Fibroblast of upper back skin (primary cell): ENCODE results near the gene BET1.
"Not testable (repeated sequence)": the region's sequence is repeated elsewhere in the genome, so short reads cannot be mapped to it uniquely, and the experiment has no call there.

ENCODE experiments used
- DNase-seq: peaks from one replicate; pipeline ENCODE4 v3.0.0-alpha.2; 2013

The BET1 gene, protein sequence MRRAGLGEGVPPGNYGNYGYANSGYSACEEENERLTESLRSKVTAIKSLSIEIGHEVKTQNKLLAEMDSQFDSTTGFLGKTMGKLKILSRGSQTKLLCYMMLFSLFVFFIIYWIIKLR

DNA sequence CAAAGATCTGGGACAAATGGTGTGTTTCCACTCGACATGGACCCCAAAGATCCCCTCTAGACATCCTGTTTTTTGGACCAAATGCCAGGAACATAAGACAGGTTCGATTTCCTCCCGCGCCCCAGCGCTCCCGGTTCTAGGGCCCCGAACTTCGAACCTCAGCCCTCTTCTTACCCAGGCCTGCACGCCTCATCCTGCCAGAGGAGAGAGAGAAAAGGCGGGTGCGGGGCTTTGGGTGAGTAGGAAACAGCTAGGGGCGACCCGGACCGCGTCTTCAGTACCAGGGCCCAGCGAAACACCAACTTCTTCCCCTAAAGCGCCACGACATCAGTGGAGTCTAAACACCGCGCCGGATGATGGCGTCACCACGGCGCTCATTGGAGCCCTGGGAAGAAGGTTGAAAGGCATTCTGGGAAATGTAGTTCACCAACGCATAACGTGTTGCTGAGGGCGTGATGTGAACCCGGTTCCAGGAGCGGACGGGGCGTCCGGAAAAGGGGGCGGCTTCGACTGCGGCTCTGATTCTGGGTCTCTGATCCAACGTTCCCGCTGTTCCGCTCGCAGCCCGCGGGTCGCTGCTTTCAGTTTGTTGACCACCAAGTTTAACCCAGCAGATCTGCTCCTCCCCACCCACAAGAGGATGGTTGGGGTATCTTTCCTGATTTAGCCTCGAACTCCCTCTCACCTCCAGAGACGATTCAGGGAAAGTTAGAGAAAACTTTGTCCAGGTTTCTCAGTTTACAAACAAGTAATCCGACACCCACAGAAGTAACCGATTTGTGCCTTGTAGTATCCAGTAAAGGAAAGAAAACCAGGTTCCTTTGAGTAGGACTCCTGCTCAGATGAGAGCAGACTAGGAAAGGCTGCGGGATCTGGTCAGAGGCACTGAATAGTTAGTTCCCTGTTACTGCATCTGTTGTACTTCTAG is at the start of gene BET1:
TSS of gene BET1 (minus strand) at position 332 of the 928 bp plus-strand sequence. CDS start at position 193, 139 bp downstream.
- DNase-seq: peak; percentile 97

DNA sequence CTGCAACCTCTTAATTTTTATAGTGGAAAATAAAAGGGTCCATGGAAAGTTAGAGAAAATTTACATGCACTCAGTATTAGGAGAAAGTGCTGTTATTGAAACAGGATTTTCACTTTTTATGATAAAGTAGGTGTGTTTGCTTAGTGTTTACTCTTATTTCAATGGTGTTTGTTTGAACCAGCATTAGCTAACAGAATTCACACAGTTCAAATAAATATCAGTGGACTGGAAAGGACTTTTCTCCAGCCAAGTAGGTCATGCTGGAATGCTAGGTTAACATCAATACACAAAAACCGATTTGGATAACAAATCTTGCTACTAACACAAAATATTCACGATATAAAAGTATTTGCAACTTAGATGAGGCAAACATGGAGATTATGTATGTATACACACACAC is 49.4 kb upstream of the BET1 start:
- DNase-seq: no peak

DNA sequence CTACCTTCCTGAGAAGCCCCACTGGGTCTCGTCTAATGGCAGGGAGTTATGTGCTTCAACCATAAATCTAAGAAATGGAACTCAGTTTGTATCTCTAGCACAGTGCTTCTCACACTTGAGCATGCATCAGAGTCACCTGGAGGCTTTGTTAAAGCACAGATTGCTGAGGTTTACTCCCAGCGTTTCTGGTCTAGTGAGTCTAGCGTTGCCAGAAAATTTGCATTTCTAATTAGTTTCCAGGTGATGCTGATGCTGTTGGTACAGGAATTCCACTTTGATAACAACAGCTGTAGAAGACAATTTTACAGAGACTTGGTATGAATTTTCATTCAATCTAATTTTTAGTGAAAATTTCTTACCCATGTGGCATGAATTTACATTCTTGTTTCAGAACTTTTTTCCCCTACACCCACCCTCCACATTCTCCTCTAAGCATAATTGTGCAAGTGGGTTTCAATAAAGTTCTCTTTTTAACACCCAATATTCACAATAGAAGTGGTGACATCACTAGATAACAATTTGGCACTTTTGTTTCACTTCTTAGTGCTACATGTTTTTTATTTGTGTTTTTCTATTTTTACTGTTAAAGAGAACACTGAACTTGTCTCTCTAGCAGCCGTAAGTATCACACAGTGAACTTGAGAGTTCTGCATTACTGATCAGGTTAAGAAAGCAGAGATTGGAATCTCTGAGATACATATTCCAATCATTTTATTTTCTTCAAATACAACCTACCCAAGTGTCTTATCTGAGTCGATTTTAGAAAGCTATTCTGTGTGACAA is 48.4 kb upstream of the BET1 start:
- DNase-seq: no peak

DNA sequence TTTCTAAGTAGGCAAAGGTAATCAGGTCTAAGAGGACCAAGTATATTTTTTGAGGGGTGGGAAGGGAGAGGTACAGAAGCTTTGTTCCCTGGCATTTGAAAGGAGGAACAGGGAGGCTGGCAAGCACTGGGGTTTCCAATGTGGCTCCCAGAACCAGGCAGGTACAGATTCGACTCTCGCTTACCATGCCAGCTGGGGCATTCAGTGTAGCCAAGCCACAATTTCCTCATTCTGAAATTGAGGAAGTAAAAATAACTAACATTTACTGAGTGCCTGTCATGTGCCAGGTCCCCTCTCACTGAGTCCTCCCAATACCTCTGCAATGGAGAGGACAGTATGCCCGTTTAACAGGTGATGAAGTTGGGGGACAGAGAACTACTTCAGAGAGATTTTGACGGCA is 45.9 kb upstream of the BET1 start:
- DNase-seq: no peak

DNA sequence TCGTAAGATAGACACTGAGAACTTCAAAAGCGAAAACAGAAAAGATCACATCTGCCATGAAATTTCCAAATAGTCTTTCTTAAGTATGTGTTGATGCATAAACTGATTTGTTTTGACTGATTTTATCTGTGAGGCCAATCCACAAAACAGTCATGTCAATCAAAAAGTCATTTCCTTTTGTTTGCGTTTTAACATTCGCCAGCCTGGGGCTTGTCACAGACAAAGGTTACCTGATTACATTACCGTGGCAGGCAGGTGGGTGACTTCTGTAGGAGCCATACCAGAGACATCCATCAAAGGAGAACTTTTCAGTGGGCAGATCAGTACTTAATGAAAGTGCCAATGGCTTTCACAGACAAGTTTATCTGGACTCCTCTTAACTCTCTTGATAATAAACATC is 45.5 kb upstream of the BET1 start:
- DNase-seq: no peak

DNA sequence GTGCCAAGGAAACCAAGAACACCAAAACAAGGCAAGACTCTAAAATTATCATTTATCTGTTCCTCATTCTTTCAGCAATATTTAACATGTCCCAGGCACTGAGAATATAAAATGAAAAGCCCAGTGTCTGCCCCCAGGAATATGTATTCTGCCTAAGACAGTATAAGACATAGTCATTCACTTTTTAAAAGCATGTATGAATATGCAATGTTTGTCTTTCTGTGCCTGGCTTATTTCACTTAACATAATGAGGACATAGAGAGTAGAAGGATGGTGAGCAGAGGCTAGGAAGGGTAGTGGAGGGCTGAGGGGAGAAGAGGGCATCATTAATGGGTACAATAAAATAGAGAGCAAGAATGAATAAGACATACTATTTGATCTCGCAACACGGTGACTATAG is 44.6 kb upstream of the BET1 start:
- no peak for DNase-seq

DNA sequence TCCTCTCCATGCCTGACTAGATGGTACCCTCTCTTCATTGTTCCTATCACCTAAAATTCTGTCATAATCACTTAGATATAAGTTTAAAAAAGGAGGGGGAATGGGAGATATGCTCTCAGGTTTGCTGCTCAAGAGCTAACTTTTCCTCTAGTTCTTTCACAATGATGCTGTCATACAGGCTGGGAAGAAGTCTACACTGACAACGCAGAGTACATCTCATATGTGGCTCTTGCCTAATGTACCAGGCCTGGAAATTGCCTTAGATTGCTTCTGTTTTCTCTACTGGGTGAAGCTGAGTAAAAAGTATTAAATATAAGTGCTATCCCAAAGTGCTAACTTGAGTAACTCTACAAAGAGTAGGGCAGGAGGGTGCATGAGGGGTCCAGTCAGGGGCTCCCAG is 43.8 kb upstream of the BET1 start:
- no peak for DNase-seq

DNA sequence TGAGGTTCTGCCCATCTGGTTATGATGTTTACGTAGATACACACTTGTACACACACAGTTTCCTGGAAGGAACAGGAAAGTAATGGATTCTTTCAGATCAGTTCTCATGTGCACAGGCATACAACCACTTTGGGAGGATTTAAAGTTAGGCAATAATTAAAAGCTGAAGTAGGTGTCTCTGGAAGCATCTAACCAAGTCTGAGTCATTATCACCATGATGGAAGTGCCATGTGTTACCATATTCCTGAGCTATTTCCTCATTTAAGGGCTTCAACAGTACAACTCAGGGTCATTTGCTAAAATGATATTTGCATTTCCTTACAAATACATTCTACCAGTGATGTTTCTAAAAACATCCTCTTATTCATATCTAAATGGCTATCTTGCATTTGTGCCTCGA is 41.4 kb upstream of the BET1 start:
- no peak for DNase-seq

DNA sequence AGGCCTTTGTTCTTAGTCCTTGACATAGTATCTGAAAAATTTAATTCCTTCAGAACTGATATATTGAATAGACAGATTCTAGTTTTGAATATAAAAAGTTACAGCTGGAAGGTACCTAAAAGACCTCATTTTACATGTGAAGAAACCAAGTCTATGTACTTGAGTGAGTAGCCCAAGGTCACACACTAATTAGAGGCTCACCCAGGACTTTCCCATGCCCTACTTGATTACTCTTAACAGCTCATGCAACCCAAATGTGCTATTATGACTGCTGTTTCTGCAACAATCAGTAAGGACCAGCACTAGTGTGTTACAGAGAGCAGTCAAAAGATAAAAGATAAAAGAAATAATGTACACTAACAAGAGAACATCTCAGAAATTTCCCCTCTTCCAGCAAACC is 40.7 kb upstream of the BET1 start:
- DNase-seq: no peak

DNA sequence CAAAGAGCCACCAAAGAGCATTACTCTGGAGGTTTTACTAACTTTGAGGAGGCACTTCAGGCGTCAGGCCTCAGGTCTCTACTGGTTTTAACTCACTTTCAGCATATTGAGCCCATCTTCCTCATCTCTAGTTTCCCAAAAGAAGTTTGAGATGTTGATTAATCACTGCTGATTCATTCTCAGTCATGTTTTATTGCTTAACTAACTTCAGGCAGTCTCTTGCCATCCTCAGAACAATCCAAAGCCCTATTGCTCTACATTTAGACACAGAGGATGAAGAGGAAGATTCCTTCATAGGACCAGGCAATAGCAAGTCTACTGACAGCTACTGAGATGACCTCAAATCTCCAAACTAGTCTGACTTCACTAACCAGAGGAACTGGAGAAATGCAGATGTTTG is 39.1 kb upstream of the BET1 start:
- DNase-seq: peak; percentile 65

DNA sequence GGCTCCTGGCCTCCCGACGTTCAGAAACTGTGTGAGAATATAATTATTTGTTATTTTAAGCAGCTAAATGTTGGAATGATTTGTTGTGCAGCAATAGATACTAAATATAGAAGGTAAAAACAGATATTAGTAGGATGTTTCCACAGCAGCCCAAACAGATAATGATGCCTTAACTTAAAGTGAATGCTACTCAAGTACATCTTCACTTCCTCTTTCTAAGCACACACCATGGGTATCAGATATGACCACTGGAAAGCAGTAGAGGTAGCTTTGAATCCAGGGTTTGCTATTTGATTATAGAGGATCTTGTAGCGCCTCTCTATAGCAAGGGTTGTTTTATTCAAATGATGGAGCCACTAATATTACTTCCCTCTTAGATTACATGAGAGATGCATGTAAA is 38.2 kb upstream of the BET1 start:
- DNase-seq: no peak

DNA sequence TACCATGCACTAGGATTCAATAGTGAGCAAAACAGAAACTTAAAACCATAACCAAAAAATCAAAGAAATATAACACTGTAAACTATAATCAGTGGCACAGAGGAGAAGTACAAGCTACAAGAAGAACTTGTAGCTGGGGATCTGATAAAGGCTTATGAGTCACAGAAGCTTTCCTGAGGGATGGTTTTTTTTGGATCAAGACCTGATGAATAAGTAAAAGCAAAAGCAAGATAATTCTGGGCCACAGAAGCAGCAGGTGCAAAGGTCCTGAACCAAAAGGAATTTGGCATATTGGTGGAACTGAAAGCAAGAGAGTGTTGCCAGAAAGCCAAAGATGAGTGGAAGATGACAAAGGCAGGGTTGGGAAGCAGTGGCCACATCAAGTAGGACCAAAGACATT is 37.4 kb upstream of the BET1 start:
- DNase-seq: peak; percentile 52

DNA sequence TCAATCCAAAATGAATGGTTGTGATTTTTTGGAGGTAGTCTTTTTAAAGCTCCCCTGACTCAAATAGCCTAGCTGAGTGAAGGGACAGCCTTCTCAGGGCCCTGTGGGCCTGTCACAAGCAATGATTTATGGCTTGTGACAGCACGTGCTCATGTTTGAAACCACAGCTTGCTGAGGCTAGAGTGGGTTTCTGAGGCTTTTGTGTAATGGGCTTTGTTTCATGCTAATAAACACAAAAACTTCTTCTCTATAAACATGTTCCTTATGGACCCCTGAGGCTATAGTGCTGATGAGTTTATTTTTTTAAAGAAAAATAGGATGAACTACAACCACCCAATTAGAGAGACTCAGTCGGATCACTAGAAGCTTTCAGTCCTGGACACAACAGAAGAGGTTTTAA is 36.1 kb upstream of the BET1 start:
- no peak for DNase-seq

DNA sequence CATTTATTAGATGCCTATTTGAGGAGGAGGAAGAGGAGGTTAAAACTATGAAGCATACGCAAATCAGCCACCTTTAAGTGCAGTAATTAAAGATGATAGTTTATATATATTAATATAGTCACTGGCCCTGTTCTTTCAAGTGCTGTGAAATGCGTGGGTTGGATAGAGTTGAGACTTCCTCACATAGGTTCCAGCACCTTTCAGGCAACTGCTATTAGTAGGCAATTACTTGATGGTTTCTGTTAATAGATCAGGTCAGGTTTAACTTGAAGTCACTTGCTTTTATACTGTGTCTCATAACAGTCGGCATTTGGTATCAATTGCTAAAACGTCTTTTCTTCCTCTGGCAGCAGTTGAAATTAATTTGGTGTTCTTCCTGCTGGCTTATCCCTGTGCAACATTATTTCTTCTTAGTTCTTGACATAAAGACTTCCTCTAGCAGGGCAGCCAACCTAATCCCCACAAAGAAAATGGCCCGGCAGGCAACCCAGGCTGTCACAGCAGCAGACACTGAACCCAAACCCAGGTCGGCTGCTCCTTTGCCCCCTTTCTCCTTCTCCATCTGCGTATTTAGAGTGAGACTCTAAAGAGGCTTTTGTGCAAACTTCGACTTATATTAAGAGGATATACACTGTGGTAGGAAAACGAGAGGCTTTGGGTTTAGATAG is 35.3 kb upstream of the BET1 start:
- DNase-seq: no peak

DNA sequence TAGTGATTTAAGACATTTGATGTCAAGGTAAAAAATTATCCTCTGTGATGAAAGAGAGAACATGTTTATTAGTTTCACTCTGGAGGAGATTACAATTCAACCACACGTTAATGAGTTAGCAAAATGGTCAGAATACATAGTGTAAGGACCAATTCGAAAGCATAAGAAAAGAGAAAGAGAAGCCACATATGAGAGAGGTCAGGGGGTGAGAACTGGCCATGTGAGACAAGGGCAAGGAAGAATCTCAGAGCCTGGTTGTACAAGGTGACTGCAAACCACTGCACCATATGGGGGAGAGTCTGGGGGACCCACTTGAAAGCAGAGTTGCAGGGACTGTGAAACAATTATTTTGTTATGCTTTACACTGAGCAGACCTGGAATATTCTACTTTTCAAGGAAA is 27.7 kb upstream of the BET1 start:
- DNase-seq: no peak

DNA sequence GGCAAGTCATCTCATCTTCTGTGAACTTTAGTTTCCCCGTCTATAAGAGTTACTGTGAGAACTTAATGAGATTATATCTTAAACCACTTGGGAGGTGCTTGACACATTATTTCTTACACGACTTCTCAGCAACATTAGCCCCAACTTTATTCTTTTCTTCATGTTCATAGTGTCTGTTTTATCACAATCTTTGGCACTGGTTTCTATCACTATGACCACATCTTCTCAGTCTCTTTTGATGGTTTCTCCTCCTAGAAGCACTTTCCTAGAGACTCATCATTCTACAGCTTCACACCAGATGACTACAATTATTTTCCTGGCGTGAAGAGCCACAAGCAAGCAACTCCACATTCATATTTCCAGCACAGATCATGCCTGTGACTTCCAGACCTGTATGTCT is 26.5 kb upstream of the BET1 start:
- DNase-seq: no peak

DNA sequence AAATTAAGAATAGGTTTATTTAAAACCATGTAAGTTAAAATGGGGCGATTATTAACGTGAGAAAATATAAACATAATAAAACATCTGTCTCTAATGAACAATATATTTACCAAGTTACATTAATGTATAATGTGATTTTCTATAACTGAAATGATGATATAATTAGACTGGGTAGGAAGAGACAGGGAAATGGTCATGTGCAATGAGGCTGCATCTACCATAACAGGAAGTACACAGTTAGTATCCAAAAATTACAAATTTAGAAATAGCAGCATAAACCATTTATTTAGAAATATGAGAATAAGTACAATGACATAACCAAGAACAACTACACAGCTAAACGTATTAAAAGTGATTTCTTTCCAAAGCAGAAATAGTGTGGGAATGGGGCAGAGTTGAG is 25.8 kb upstream of the BET1 start:
- no peak for DNase-seq

DNA sequence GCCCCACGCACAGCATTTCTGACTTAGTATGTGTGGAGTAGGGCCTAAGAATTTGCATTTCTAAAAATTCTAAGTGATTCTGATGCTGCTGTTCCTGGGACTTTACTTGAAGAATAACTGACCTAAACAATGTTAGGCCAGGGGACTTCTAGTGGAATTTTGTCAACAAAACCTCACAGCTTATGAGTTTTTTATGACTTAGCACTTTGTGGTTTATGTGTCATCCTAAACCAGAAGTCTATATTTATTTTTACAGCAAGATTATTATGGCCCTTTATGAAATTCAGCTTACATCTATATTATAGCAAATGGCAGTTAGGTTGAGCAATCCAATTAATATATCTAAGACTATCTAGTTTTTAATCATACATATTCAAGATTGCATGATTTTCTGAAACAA is 24.6 kb upstream of the BET1 start:
- DNase-seq: peak; percentile 51

DNA sequence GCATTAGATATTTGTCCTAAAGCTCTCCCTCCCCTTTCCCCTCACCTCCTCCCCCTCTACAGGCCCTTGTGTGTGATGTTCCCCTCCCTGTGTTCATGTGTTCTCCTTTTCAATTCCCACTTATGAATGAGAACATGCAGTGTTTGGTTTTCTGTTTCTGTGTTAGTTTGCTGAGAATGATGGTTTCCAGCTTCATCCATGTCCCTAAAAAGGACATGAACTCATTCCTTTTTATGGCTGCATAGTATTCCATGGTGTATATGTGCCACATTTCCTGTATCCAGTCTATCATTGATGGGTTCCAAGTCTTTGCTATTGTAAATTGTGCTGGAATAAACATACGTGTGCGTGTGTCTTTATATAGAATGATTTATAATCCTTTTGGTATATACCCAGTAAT is 22.5 kb upstream of the BET1 start:
- DNase-seq: not testable (repeated sequence)

DNA sequence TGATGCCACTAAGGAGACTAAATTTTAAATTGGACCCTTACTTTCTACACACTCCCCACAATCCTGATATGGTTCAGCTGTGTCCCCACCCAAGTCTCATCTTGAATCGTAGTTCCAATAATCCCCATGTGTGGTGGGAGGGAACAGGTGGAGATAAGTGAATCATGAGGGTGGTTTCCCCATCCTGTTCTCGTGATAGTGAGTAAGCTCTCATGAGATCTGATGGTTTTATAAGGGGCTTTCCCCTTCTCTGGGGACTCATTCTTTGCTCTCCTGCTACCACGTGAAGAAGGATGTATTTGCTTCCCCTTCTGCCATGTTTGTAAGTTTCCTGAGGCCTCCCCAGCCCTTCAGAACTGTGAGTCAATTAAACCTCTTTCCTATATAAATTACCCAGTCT is 18.4 kb upstream of the BET1 start:
- no peak for DNase-seq

DNA sequence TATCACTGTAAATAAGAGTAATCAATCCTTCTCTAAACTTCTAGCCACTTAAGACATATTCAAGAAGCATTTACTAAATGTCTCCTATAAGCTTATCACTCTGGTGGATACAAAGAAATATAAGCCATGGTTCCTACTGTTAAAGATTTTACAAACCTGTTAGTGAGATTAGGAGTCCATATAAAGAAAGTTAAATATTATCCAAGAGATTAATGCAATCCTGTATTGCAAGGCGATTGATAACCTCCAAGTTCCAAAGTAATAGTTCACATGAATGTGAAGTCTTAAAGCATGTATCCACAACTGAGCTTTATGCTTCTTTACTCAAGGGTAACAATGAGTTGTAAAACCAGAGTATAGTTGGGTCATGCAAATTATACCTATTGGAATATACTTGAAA is 12.6 kb upstream of the BET1 start:
- DNase-seq: no peak

DNA sequence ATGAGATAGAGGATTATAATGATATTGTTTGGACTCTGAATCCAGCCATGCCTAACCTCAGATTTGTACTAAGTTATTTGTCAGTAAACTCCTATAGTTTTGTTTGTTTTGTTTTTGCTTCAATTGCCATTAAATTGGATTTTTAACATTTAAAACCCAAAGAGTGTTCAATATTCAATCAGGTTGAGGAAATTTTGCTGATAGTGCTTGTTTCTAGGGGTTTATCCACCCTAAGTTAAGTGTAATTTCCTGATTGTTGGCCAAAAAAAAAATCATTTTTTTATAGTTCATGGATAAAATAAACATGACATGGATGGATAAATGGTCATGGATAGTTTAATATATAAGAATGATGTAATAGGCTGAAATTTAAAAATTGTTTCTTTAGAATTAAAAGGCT is 11.4 kb upstream of the BET1 start:
- DNase-seq: no peak

DNA sequence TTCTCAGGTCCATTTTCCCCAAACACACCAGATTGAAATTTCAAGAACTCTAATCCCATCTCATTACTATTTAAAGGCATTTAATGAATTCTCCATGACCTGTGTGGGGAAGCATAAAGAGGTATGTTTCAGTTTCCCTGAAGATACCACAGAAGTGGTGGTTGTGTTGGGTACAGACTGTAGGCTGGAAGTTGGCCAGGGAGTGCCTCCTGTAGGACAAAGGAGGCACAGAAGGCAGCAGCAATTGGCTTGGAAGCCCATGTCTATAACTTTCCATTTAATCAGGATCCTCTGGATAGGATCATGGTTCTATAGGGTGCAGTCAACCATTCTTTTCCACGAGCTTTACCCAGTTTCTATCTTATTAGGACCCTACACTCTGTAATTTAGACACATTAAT is 8.6 kb upstream of the BET1 start:
- DNase-seq: no peak
